ENCODE measurements around the gene TOR1A.

TOR1A gene

DNA sequence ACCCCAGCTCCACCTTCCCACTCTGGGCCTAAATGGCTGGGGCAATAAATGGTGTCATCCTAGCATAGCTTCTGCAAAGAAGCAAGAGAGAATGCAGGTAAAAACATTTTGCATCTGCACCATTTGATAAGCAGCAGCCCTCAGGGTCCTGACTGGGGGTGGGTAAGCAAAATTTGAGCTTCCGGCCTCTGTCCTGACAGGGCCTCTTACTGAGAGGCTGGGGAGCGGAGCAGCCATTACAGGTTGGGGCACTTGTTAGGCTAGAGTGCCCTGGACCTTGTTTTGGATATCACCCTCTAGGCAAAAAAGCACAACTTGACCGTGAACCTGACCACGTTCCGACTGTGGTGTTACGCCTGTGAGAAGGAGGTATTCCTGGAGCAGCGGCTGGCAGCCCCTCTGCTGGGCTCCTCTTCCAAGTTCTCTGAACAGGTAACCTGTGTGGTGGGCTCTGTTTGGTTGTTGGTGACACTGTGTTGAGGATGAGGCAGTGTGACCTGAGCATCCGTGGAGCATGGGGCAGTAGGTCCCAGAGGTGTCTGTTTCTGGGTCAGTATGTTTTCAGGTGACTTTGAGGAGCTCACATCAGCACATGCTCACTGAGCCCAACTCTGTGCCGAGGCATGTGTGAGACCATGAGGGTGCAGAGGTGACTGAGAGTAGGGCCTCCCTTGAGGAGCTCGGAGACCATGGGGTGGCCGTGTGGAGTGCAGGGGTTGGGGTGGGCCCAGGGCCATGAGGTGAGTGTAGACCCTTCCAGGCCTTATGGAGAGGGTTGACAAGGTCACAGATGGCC is 34.4 kb upstream of the TOR1A start:
- H3K4me1 ChIP-seq, result no peaks in the 10 kb centered on the region
- no peak overlapping the region for H3K9ac ChIP-seq
- H3K36me3 ChIP-seq (ENCODE audit: control insufficient read depth, insufficient read depth, low read length), result no peaks in the 10 kb centered on the region

DNA sequence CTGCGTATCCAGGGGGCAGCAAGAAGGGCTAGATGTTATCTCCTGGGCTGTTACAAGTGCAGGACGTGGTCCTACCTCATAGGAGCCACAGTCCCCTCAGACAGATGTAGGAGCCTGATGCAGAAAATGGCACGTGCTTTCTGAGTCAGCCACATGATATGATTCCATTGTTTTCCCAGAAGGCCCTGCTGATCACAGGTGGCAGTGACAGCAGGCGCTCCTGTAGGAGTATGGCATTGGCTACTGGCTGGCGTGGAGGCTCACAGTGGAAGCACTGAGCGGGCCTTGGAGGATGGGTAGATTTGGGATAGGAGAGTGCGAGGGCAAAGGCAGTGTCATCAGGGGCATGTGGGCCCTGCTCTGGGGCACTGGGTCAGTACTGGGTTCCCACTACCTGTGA is 33.3 kb upstream of the TOR1A start:
- no peaks in the 10 kb centered on the region for H3K79me2 ChIP-seq
- H3K4me3 ChIP-seq (ENCODE audit: low read depth, low read length), result no peak overlapping the region
- H3K9me3 ChIP-seq (ENCODE audit: control insufficient read depth, low read length), result no peaks in the 10 kb centered on the region
- no peak overlapping the region for H3K27ac ChIP-seq
- H2AFZ ChIP-seq, result no peak overlapping the region
- H3K4me1 ChIP-seq, result no peaks in the 10 kb centered on the region
- no peaks in the 10 kb centered on the region for H3K27me3 ChIP-seq (ENCODE audit: control insufficient read depth, insufficient read depth, low read length)
- no peak for TF ChIP-seq CTCF (IDR thresholded peaks at IDR 0.05)
- H3K4me2 ChIP-seq (ENCODE audit: low read length), result no peak overlapping the region
- H3K9ac ChIP-seq, result no peak overlapping the region
- no peaks in the 10 kb centered on the region for H3K36me3 ChIP-seq (ENCODE audit: control insufficient read depth, insufficient read depth, low read length)

More for the DNA sequence above, 34.4 kb upstream of the TOR1A start:
- H3K27ac ChIP-seq, result no peak overlapping the region
- no peaks in the 10 kb centered on the region for H3K27me3 ChIP-seq (ENCODE audit: control insufficient read depth, insufficient read depth, low read length)
- no peak overlapping the region for H2AFZ ChIP-seq
- no peak for TF ChIP-seq CTCF (IDR thresholded peaks at IDR 0.05)
- no peak overlapping the region for H3K4me3 ChIP-seq (ENCODE audit: low read depth, low read length)
- H3K79me2 ChIP-seq, result no peaks in the 10 kb centered on the region
- H3K4me2 ChIP-seq (ENCODE audit: low read length), result no peak overlapping the region
- H3K9me3 ChIP-seq (ENCODE audit: control insufficient read depth, low read length), result no peaks in the 10 kb centered on the region

DNA sequence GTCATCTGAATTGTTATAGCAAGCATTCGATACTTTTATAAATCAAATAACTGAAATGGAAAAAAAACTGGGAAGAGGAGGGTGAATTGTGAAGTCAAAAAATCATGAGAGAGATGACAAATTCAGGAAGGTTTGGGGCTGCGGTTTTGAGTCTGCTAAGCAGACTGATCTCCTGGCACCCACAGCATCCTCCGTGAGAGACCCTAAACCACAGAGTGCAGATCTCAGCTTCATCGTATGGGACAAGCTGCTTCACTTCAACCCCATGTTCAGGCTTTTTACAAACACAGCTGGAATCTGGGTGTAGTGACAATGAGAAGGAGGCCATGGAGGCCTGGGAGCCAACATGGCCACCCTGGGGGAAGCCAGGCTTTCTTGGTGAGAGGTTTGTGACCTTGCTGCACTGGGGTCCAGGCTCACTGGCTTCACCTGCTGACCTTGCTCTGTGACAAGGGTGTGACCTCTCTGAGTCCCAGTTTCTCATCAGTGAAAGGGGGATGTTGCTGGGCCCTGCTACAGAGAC is 30.7 kb upstream of the TOR1A start:
- Histone ChIP-seq H2AFZ (no peak overlapping the region), H3K27ac (no peak overlapping the region), H3K9me3 (ENCODE audit: control insufficient read depth, low read length) (no peaks in the 10 kb centered on the region), H3K4me2 (ENCODE audit: low read length) (no peak overlapping the region), H3K4me1 (no peaks in the 10 kb centered on the region), H3K9ac (no peak overlapping the region), H3K79me2 (no peaks in the 10 kb centered on the region), H3K4me3 (ENCODE audit: low read depth, low read length) (no peak overlapping the region), H3K36me3 (ENCODE audit: control insufficient read depth, insufficient read depth, low read length) (no peaks in the 10 kb centered on the region), H3K27me3 (ENCODE audit: control insufficient read depth, insufficient read depth, low read length) (no peaks in the 10 kb centered on the region)
- TF ChIP-seq CTCF (IDR thresholded peaks at IDR 0.05), result no peak

- Histone ChIP-seq H3K36me3 (ENCODE audit: control insufficient read depth, insufficient read depth, low read length) (no peaks in the 10 kb centered on the region), H2AFZ (no peak overlapping the region)
Measured at GRCh38 chr9:129853614-129854013, 29.7 kb upstream of the TOR1A start.

More at GRCh38 chr9:129853614-129854013, 29.7 kb upstream of the TOR1A start:
- Histone ChIP-seq H3K79me2 (no peaks in the 10 kb centered on the region), H3K4me3 (ENCODE audit: low read depth, low read length) (no peak overlapping the region), H3K27me3 (ENCODE audit: control insufficient read depth, insufficient read depth, low read length) (no peaks in the 10 kb centered on the region), H3K4me1 (no peaks in the 10 kb centered on the region), H3K9me3 (ENCODE audit: control insufficient read depth, low read length) (no peaks in the 10 kb centered on the region), H3K27ac (no peak overlapping the region), H3K9ac (no peak overlapping the region), H3K4me2 (ENCODE audit: low read length) (no peak overlapping the region)
- TF ChIP-seq CTCF (IDR thresholded peaks at IDR 0.05), result no peak

Data from parathyroid adenoma (tissue), 2 donors.